Measurements from ENCODE around the gene ALK.

- TF ChIP-seq CTCF (conservative IDR thresholded peaks at IDR 0.05; ENCODE audit: low read depth, low read length), result no peak
- no peak for TF ChIP-seq EZH2 (IDR thresholded peaks at IDR 0.05; ENCODE audit: low read length, unreplicated experiment)
These were observed 698.1 kb downstream of the ALK start for GRCh38 chr2:29223257-29223656.
